GM18498 (cell line): ENCODE measurements around the gene RMP24.
"Not testable (repeated sequence)": the region's sequence is repeated elsewhere in the genome, so short reads cannot be mapped to it uniquely, and the experiment has no call there.

Experiments used
- ATAC-seq: cut with Tn5 transposase; IDR thresholded peaks from one replicate; pipeline ENCODE4 v1.9.1; 2021; ENCODE audit warnings: mild to moderate bottlenecking, moderate library complexity; ENCODE audit not compliant: unreplicated experiment

The RMP24 gene

DNA sequence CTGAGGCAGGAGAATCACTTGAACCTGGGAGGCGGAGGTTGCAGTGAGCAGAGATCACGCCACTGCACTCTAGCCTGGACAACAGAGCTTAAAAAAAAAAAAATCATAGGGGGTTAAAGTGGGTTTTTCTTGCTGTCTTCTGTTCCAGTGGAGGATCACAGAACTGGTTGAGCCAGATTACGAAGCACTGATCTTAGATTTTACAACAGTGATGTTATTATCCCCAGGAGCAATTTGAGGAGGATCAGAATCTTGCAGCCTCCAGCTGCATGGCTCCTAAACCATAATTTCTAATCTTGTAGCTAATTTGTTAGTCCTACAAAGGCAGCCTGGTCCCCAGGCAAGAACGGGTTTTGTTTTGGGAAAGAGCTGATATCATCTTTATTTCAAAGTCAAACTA is 4.6 kb upstream of the RMP24 start:
- ATAC-seq, result not testable (repeated sequence)

DNA sequence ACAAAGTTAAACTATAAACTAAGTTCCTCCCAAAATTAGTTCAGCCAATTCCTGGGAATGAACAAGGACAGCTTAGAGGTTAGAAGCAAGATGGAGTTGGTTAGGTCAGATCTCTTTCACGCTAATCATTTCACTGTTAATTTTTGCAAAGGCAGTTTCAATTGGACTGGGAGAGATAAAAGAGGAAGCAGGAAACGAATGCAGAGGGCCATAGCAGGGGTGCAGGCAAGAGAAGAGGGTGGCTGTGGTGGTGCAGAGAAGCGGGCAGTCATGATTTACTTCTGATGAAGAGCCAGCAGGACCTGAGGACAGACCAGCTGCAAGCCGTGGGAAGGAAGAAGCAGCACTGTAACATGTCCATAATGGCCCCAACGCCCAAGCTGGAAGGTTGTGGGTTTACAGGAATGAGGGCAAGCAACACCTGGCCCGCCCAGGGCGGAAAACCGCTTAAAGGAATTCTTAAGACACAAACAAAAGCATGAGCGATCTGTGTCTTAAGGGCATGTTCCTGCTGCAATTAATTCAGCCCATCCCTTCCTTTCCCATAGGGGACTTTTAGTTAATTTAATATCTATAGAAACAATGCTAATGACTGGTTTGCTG is 4.1 kb upstream of the RMP24 start:
- no peak for ATAC-seq

DNA sequence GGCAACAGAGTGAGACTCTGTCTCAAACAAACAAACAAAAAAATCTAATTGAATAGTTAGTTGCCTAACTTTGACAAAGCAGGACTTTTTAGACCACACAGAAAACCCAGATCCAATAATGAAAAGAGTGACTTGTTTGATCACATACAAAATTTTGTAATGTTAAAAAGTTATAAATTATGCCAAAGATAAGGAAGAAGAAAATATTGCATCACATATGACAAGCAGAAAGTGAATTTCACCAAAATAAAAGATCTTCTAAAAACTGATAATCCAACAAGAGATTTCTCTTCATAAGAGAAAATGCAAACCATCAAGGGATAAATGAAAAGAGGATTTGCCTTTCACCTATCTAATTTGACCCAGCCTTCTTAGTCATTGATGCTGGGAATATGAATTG is 2.8 kb upstream of the RMP24 start:
- ATAC-seq, result no peak

DNA sequence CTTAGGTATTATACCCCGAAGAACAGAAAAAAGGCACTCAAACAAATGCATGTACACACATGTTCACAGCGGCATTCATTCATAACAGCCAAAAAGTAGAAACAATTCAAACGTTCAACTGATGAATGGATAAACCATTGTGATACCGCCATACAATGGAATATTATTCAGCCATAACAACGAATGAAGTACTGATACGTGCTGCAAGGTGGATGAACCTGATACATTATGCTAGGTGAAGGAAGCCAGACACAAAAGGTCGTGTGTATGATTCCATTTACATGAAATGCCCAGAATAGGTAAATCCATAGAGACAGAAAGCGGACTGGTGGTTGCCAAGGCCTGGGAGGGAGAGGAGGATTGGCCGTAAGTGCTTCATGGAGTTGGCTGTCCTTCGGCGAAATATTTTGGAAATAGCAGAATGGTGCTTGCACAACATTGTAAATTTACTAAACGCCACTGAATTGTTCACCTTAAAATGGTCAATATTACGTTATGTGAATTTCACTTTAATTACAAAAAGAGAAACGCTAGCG is 750 bp upstream of the RMP24 start:
- ATAC-seq, result peak; percentile 10

DNA sequence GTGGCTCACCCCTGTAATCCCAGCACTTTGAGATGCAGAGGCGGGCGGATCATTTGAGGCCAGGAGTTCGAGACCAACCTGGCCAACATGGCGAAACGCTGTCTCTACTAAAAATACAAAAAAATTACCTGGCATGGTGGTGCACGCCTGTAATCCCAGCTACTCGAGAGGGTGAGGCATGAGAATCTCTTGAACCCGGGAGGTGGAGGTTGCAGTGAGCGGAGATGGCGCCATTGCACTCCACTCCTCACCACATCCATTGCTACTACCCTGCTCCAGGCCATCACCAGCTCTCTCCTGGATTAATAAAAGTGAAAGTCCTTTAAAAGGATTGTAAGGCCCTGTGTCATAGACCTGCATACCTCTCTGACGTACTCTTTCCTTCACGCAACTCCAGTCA is 1.2 kb downstream of the RMP24 start:
- no peak for ATAC-seq

DNA sequence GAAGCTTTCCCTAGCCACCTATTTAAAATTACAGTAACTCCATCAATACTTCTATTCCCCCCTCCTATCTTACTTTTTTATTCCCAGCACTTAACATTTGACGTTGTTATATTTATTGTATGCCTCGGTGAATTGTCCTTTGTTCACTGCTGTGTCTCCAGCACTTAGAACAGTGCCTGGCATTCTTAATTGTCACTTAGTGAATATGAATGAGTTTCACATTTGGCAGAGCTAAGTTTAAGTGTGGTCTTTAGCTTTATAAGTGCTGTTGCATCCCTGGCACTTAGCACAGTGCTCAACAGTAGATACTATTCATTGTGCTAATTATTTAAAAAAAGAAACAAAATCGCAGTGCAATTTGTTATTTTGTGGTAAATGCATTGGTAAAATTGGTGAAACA is 1.7 kb downstream of the RMP24 start:
- ATAC-seq, result no peak

DNA sequence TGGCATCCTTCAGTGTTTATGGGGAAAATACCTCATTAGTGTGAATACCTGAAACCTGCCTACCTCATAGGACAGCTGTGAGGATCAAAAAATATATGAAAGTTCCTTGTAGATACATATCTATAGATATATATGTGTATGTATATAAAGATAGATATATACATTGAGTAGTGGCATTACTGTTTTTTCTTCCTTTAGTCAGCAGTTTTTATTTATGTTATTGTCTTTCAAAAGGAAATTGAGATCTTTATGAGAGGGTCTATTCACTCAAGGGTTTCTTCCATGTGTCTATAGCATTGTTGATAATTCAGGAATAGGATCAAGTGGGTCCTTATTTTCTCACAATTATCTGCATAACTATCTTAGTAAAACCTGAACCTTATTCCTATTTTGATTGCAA is 6.6 kb downstream of the RMP24 start:
- no peak for ATAC-seq

DNA sequence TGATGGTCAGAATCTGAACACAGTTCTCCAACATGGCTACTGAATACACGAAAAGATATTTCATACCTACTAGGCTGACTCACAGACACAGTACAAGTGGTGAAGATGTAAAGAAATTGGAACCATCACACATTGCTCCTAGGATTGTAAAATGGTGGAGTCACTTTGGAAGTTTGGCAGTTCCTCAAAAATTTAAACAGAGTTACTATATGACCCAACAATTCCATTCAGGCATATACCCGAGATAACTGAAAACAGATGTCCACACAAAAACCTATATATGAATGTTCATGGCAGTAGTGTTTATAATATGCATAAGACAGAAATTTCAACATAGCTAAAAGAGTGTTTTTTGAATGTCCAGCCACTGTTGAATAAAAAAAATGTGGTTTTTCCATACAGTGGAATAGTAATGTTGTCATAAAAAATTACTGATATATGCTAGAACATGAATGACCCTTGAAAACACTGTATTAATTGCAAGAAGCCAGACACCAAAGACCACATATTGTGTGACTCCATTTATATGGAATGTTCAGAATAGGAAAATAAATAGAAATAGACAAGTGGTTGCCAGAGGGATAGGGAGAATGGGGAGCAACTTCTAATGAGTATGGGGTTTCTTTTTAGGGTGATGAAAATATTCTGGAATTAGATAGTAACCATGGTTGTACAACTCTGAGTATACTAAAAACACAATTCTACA is 10.1 kb downstream of the RMP24 start:
- no peak for ATAC-seq

DNA sequence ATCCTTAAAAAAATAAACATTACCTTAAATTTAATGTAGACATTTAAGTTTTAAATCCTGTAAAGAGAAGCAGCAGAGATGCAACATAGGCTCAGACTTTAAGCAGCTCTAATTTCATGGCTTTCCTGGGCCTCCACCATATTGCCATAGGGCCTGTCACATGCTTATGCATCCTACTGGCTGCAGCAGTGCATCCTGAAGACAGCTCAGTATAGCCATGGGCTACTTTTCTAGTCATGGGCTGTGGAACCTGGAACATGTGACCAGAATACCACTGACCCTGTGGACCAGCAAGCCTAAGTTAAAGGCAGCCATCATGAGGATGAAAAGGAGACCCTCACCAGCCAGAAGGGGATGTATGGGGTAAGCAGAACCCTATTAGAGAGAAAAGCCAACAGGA is 10.7 kb downstream of the RMP24 start:
- ATAC-seq, result no peak

DNA sequence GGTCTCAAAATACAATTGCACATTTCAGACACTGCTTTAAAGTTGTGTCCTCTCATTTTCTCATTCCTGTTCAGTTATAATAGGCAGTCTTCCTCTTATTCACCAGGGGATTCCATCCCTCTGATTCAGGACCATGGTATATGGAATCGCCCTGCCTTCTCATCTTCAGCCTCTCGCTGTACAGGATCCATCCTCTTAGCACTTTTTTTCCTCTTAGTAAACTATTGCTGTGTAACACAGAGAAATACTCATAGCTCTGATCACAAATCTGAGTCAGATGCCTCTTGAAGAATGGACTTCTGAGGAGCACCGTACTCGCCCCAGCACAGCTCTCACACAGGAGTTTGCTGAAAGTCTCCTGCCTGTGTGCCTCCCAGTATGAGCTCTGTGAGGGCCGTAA is 11.3 kb downstream of the RMP24 start:
- no peak for ATAC-seq

DNA sequence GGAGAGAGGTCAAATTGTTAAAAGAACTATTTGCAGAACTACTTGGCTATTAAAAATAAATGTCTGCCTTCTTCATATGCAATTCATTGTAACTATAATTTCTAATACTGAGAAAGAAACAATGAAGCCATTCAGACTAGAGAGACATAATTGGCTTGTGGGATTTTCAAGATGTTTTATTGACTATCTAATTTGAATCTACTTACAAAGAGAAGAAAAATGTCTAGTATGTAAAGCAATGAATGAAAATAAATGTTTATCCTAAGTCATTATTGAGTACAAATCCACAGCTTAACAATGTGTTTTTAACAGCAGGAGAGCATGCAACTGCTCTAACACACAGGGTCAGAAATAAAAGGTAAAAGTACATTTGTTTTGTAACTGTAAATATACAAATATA is 19.2 kb downstream of the RMP24 start:
- no peak for ATAC-seq

DNA sequence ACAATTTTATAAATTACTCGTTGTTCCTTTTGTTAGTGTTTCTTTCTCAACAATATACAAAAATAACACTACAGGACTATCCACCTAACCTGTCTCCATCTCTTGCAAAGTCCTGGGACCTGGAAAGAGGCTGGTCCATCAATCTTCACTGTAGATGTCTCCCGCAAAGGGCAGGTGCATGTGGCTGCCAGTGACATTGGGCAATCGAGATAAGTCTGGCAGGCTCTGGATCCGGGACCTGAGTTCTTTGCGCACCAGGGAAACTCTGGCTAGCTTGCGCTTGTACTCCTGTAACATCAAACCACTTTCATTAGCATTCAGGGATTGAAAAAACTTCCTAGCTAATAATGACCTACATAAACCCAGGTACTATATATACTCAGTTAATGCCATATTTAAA is 20.5 kb downstream of the RMP24 start:
- no peak for ATAC-seq

DNA sequence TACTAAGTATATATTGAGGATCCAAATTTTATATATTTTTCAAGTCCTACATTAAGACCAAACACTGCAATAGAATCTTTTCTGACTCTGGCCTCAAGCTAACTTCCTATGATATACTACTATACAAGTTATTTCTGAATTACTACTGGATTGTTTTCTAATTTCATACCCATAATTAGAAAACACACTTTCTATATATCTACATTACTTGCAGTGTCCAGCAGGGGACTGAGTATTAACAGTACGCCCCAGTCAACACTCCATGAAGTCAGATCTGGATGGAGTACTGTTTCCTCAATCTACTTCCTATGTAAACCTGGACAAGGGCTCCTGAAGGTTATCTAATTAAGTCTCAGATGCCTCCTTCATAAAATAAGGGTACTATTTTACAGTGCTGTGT is 26.5 kb downstream of the RMP24 start:
- no peak for ATAC-seq

DNA sequence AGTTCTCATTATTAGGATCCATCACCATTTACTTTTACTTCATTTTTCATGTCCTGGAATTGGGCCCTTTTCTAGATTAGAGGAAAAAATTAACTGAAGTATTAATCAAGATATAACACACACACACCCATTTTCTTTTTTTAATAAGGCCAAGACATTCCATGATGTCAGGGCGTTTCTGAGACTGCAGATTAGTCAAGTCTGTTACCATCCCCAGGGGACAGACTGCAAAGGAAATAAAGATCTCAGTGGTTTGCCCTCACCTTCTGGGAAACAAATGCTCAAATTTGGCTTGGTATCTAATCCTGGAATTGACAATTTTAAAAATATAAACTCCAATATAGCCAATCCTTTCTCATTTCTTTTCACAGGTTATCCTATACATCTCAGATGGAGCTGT is 27.4 kb downstream of the RMP24 start:
- ATAC-seq, result no peak

DNA sequence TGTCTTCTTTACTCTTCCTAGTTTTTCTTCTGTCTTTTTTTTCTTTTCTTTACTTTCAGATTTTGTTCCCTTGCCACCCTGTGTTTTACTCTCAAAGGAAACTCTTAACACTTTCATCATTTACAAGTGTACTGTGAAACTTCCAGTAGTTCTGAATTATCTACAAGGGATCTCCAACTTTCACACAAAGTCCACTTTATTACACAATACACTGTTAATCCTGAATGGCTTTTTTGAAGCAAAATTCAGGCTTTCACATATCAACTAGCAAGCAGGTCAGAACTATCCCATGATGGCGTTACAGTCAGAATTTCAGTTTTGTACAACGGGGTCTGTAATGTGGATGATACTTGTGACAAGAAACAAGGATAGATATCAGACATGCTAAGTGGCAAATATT is 34.5 kb downstream of the RMP24 start:
- ATAC-seq, result no peak

DNA sequence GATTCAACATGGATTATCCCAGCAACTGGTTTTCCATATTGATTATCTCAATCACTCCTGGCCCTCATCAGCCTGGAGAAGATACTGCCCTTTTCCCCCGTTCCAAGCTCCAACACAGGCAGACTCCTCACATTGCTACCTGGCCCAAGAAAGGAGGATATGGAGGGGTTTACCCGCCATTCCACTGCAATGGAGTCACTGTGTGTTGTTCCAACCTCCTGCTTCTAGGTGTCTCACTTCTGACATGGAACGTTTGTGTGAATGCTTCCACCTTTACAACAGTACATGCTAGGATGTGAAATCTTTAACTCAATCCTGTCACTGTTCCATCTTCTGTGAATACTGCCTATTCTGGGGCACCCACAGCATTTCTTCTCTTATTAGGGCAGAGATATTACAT is 36.7 kb downstream of the RMP24 start:
- no peak for ATAC-seq

DNA sequence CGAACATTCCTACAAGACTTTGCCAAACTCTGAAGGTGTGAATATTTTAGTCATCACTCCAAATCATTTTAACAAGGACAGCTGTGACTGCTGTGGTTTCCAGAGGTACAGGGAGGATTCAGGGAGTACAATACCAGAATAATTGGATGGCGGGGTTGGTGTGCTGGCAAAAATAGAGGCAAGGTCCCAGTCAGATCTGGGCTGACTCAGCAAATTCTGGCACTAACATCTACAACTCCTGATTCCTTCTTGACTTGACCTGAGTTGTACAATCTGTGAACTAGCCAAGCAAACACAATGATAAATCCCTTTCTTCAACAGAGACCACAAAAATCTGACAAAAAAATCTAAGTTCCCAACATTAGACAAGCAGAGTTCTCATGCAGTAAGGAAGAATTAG is 40.4 kb downstream of the RMP24 start:
- ATAC-seq, result no peak

DNA sequence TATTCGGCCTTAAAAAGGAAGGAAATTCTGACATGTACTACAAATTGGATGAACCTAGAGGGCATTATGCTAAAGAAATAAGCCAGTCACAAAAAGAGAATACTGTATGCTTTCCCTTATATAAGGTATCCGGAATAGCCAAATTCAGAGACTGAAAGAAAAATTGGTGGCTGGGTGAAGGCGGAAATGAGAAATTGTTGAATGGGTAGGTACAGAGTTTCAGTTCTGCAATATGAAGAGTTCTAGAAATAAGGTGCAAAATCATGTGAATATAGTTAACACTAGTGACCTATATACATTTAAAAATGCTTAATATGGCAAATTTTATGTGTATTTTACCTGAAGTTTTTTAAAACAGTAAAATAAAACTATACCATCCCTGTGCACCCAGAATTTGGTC is 43.1 kb downstream of the RMP24 start:
- ATAC-seq, result peak; percentile 93

DNA sequence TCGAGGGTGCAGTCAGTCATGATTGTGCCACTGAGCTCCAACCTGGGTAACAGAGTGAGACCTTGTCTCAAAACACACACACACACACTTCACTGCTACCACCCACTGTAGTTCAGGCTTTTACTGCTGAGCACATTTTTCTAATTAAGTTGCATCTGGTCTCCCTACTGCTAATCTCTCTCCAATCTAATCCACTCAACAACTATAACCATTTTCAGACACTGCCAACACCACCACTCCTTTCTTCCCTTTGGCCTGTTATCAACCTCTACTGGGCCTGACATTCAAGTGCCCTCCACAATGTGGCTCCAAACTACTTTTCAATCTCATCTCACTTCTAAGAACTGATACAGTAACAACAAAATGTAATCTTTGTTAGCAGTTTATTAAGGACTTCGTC is 44.8 kb downstream of the RMP24 start:
- ATAC-seq, result no peak

DNA sequence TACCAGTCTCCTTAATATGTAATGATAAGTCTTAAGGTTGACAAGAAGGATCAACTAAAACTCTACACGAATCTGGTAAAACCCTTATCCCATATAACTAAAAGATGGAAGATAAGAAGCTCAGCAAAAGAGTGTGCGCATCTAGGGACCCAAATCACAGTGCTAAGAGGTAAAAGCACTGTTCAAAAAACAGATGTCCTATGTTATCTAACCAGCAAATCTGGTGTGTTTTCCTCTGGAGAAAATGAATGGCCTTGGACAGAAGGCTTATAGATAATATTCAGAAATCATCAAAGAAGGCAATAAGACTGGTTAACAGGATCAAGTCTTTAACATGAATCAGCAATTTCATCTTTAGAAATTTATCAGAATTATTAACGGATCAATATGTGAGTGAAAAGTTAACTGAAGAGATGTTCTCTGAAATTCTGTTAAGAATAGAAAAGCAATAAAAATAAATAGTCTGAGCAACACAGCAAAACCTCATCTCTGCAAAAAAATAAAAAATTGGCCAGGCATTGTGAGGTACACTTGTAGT is 47.8 kb downstream of the RMP24 start:
- no peak for ATAC-seq

DNA sequence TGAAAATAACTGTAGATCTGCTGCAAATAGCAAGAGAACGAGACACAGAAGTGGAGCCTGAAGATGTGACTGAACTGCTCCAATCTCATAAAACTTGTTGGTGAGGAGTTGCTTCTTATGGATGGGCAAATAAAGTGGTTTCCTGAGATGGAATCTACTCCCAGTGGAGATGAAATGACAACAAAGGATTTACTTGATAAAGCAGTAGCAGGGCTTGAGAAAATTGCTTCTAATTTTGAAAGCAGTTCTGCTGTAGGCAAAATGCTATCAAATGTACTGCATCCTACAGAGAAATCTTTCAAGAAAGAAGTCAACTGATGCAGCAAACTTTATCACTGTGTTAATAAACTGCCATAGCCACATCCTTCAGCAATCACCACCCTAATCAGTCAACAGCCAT is 50.9 kb downstream of the RMP24 start:
- no peak for ATAC-seq

DNA sequence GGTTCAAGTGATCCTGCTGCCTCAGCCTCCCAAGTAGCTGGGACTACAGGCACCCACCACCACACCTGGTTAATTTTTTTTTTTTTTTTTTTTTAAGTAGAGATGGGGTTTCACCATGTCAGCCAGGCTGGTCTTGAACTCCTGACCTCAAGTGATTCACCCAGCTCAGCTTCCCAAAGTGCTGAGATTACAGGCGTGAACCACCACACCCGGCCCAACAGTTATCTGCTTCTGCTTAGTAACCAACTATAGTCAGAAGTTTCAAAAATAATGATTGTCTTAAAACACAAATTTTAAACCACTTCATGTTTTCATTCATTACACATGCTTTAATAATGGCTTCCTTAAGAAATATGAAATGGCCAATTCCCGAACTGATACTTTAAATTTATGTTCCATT is 51.8 kb downstream of the RMP24 start:
- ATAC-seq, result not testable (repeated sequence)

DNA sequence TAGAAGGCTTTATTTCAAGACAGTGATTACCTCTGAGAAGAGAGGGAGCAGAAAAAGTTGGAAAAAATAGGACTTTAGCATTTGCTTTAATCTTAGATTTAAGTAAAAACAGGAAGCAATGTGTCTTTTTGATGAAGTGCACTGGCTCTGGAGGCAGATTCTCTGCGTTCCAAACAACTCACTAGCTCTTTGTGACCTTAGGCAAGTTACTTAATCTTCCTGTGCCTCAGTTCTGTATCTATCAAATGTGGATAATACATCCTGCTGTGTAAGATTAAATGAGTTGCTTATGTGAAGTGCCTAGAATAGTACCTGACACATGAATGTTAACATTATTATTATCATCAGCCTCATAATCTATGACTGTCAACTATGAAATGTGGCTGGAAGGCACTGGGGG is 52.5 kb downstream of the RMP24 start:
- ATAC-seq, result no peak
